OCI-M2 (cell line): Measurements from ENCODE around the gene GRIA3.
"Not testable (repeated sequence)": the region's sequence is repeated elsewhere in the genome, so short reads cannot be mapped to it uniquely, and the experiment has no call there.

Source experiments
- DNase-seq: peaks from one replicate; lab custom pipeline; 2025; ENCODE audit not compliant: unreplicated experiment; lab: John Stamatoyannopoulos, UW

GRIA3 gene

GRCh38 chrX:123271902-123272301 is 87.8 kb downstream of the GRIA3 start:
- DNase-seq = no peak

- no peak for DNase-seq
Observed at GRCh38 chrX:123272630-123273029, 88.6 kb downstream of the GRIA3 start.

DNA sequence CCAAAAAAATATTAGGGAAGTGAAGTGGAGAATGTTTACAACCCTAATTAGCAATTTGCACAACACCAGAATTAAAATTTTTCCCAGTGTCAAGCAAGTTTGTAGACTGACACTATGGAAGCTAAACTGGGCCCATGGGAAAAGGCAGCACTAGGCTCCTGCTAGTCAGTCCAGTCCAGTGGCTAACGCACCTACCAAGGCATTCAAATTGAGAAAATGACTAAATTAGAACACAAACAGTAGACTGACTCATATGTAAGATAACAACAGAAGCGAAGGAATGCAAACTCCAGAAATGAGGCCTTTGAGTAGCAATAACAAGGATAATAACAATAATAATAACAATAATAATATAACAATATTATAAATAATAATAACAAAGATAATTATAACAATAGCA is 90.7 kb downstream of the GRIA3 start:
- DNase-seq = no peak

GRCh38 chrX:123277347-123277746 is 93.3 kb downstream of the GRIA3 start:
- no peak for DNase-seq

- no peak for DNase-seq
Observed at GRCh38 chrX:123277821-123278220, 93.7 kb downstream of the GRIA3 start.

GRCh38 chrX:123282241-123282640 is 98.2 kb downstream of the GRIA3 start:
- DNase-seq = no peak

GRCh38 chrX:123283407-123283806 is 99.3 kb downstream of the GRIA3 start:
- not testable (repeated sequence) for DNase-seq

DNA sequence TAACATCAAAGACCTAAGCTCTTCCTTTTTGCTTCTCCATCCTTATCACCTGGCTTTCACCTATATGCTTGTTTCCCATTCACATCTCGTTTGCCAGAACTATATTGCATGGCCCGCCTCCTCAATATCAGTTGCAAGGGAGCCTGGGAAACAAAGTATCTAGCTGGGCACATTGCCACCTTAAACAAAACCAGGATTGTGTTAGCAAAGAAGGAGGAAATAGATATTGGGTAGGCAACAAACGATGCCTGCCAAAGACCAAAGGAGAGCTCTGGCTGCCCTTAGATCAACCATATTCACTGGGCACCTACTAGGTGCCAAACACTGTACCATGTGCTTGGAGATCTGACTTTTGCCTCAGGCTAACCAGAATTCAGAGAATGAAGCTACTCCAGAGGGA is 107.5 kb downstream of the GRIA3 start:
- DNase-seq = no peak

GRCh38 chrX:123298026-123298425 is 113.9 kb downstream of the GRIA3 start:
- no peak for DNase-seq

- no peak for DNase-seq
Observed at GRCh38 chrX:123303429-123303828, 119.4 kb downstream of the GRIA3 start.

- no peak for DNase-seq
Observed at GRCh38 chrX:123308658-123309057, 124.6 kb downstream of the GRIA3 start.

DNA sequence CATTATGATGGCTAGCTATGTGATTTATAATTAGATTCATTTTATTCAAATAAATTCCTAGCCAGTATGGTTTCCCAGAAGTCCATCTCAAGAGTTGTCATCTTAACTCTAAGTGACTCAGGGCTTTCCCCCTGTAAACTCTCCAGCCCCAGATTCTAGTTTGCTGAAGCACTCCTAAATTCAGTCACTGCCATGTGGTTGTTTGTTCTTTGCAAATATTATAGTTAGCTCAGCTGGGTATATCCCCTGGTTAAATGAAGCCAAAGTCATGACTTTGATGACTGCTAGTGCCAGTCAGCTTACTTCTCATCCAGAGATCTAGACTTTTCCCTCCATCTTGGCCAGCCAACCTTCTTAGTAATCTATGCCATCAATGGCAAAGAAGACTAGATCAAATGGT is 126.0 kb downstream of the GRIA3 start:
- no peak for DNase-seq

GRCh38 chrX:123311486-123311885 is 127.4 kb downstream of the GRIA3 start:
- no peak for DNase-seq

DNA sequence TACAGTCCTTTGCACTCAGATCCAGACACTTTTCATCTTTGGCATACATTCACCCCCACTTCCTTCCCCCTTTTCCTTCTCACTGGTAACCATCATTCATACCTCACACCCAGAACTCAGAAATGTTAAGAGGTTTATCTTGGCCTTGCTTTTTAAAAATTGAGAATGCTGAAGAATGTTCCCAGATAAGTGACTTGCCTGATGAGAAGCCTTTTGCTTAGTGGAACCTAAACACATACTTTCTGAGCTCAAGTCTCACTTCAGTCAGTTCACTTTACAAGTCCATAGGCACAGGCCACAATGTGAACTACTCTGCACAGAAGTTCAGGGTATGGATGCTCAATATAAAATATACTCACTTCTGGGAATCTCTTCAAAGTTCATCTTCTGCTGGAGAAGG is 129.4 kb downstream of the GRIA3 start:
- DNase-seq = no peak

DNA sequence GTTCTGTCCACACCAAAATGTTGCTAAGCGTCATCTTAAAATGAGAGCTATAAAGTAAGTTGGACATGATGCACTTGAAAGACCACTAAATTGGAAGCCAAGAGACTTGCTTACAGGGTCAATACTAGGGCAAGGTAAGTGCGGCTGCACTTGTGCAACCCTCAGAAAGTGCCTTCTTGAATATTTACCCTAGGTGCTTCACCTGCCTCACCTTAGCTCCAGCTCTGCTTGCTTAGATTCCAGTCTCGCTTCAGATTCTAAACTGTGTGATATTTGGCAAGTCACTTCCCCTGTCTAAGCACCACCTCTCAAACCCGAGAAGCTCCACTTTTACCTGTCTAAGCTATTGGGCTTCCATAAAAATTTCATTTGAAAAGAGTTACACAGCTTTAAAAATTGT is 136.5 kb downstream of the GRIA3 start:
- DNase-seq = no peak

DNA sequence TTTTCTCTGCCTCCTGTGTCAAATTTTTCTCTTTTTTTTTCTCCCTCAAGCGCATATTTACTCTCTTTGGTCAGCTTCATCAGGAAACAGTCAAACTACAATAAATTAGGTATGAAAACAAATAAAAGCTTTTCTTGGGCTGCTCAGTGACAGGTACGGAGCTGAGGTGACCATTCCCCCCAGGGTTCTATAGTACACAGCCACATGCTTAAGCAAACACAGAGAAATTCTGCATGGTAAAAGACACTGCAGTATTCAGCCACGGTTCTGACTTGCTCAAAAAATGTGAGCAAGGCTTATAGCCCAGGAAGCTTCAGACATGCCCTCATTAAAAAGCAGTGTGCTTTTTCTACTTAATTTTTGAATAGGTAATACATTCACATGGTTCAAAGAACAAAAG is 138.5 kb downstream of the GRIA3 start:
- no peak for DNase-seq

- no peak for DNase-seq
Observed at GRCh38 chrX:123324625-123325024, 140.5 kb downstream of the GRIA3 start.

DNA sequence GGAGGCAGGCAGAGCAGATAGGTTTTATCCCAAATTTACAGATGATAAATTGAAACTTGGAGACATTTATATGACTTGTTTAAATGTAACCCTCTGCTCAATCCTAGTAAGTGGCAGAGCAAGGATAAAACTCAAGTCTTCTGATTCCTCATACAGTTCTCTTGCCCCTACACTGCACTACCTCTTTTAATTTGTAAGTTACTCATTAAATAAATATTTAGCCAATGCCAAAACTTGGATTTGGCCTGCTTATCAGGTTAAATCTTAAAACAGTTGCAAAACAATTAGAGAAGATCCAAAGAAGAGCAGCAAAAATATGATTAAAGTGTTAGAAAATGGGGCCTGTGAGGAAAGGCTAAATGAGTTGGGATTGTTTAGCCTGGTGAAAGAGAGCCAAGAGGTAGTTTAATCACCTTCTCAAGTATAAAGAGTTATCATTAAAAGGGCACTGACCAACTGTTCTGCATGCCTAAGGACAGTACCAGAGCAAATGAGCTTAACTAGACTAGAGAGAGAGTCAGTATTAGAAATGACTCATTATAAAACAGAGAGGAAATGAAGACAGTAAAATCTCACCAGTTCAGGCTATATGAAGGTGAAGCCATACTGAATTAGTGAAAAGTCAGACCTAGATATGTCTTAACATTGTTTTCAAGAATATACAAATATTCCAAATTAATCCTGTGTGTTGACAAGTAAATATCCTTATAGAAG is 146.3 kb downstream of the GRIA3 start:
- no peak for DNase-seq

- DNase-seq = no peak
Observed at GRCh38 chrX:123331349-123331748, 147.3 kb downstream of the GRIA3 start.

GRCh38 chrX:123331859-123332258 is 147.8 kb downstream of the GRIA3 start:
- DNase-seq = no peak

- DNase-seq = no peak
Observed at GRCh38 chrX:123336666-123337065, 152.6 kb downstream of the GRIA3 start.

- no peak for DNase-seq
Observed at GRCh38 chrX:123337886-123338639, 154.0 kb downstream of the GRIA3 start.
